Measurements from ENCODE around the gene UGDH. TPM values are rescaled to one million over a fixed set of nuclear protein-coding genes. Genes with fewer than 3 reads are reported as not detected.

Gene UGDH
- total and polyA plus RNA-seq, 2 of the 8 experiments (the other 6 are each of a cell fraction or from before 2014, with no cell fraction given), result 32.0 to 128 TPM

DNA sequence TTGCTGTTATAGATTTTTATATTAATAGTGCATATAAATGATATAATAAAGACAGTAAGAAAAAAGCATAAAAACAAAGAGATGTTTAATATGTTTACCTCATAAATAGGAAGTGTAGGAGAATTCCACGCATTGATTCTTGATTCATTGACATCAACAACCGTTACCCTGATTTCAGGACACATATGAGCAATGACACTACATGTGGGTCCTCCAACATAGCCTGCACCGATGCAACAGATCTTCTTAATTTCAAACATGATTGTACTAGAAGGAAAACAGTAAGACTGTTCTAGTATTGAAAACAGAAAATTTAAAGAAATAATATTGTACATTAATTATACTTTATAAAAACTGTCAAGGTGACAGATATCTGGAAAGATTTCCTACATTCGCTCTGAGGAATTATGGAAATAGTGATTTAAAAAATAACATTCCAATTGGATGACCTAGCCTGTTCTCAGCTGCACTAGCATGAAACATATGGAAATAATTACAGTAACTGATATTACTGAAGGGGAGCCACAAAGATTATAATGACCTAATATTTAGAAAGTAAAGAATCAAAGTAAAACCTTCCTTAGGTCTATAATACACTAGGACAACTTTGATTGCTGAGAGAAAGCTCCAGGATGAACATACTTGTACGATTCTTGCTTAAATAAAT, 5.9 kb downstream of the UGDH start:
- no peak overlapping the region for H2BK15ac ChIP-seq (ENCODE audit: low read length)
- H3K4me3 ChIP-seq (ENCODE audit: extremely low read depth in 1 of 4, insufficient read depth in 2 of 4, low read depth in 3 of 4, low read length in 4 of 4), result no peak overlapping the region
- no peak overlapping the region for H2BK12ac ChIP-seq (ENCODE audit: low read depth, low read length)
- no peak overlapping the region for H3K4ac ChIP-seq (replicated peaks; ENCODE audit: insufficient read length, low read depth, low read length)
- H2BK120ac ChIP-seq (replicated peaks; ENCODE audit: low read depth, low read length), result no peak overlapping the region
- H3K56ac ChIP-seq (replicated peaks; ENCODE audit: insufficient read length, low read depth, low read length), result no peak overlapping the region
- H3K4me2 ChIP-seq (ENCODE audit: insufficient read depth in 1 of 2, low read depth in 2 of 2, low read length in 2 of 2), result no peak overlapping the region
- H3K9ac ChIP-seq (replicated peaks in 1 of 4; ENCODE audit: extremely low read depth in 1 of 4, low read depth in 3 of 4, low read length in 3 of 4), result no peak overlapping the region
- no peaks in the 10 kb centered on the region for H3K27me3 ChIP-seq (replicated peaks in 1 of 4; ENCODE audit: control insufficient read depth in 3 of 4, extremely low read depth in 1 of 4, insufficient read depth in 3 of 4, low read length in 3 of 4)
- CTCF ChIA-PET (ENCODE audit: partially characterized antibody), result interaction anchor here (1.5 to 2.0 kb wide), 2 partner anchors 9 to 52 kb away, joined by 4 to 6 read pairs; no protein-coding TSS in a partner anchor
- peaks cover 10 to 49% of the 10 kb centered on the region in 2 experiments; a peak in 3 of 4 replicates for H3K79me2 ChIP-seq (ENCODE audit: control insufficient read depth in 1 of 2, insufficient read depth in 2 of 2, low read length in 2 of 2)
- H3K27ac ChIP-seq (ENCODE audit: low read depth, low read length), result no peak overlapping the region
- peaks cover 0 to 38% (median 16%) of the 10 kb centered on the region in 4 experiments; a peak in 3 of 8 replicates for H3K36me3 ChIP-seq (ENCODE audit: control insufficient read depth in 2 of 4, insufficient read depth in 4 of 4, low read length in 3 of 4)
- no peaks in the 10 kb centered on the region for H3K79me1 ChIP-seq (ENCODE audit: low read depth, low read length)
- FAIRE-seq (no peak), DNase-seq (ENCODE audit: low read depth in 1 of 2, low spot score in 2 of 2) (no peak)
- H3K23me2 ChIP-seq (ENCODE audit: low read depth, low read length), result no peaks in the 10 kb centered on the region
- no peak overlapping the region for H2AK5ac ChIP-seq (ENCODE audit: low read depth, low read length)
- TF ChIP-seq YY1 (IDR thresholded peaks at IDR 0.05; ENCODE audit: low read depth, low read length) (no peak), TAF1 (IDR thresholded peaks at IDR 0.05; ENCODE audit: low read depth, low read length) (no peak), FOSL1 (IDR thresholded peaks at IDR 0.05; ENCODE audit: insufficient read depth, low read depth, low read length) (no peak), GTF2F1 (IDR thresholded peaks at IDR 0.05; ENCODE audit: borderline replicate concordance, low read depth, low read length) (no peak), CBX8 (IDR thresholded peaks at IDR 0.05; ENCODE audit: borderline replicate concordance, low read depth, low read length) (no peak), GABPA (IDR thresholded peaks at IDR 0.05; ENCODE audit: borderline replicate concordance, insufficient read depth, low read length) (no peak), CBX5 (IDR thresholded peaks at IDR 0.05; ENCODE audit: low read depth, low read length) (no peak), NANOG (IDR thresholded peaks at IDR 0.05; ENCODE audit: insufficient read depth, low read depth, low read length, poor library complexity, severe bottlenecking) (no peak), CHD1 (IDR thresholded peaks at IDR 0.05; ENCODE audit: low read depth, low read length) (no peak), ASH2L (IDR thresholded peaks at IDR 0.05; ENCODE audit: low read length) (no peak), EP300 (IDR thresholded peaks at IDR 0.05; ENCODE audit: borderline replicate concordance in 1 of 2, low read depth in 2 of 2, low read length in 2 of 2) (no peak), BCL11A (IDR thresholded peaks at IDR 0.05; ENCODE audit: low read depth in 2 of 2, low read length in 2 of 2) (no peak)
- H4K20me1 ChIP-seq (replicated peaks in 1 of 2; ENCODE audit: control insufficient read depth in 1 of 2, insufficient read depth in 2 of 2, low read length in 2 of 2), result peaks cover 0 to 2% of the 10 kb centered on the region in 2 experiments
- H2AFZ ChIP-seq (ENCODE audit: low read length), result no peak overlapping the region
- H4K91ac ChIP-seq (replicated peaks; ENCODE audit: insufficient read length, low read length), result no peak overlapping the region
- 94% methylated on average over 5 of the region's 5 CpGs; no CpG with 5 or more reads in 1 of the 2 experiments for WGBS, 2 experiments (ENCODE audit: extremely low coverage in 1 of 2, insufficient coverage in 1 of 2, insufficient read length in 1 of 2, insufficient replicate concordance in 2 of 2, low coverage in 1 of 2, low lambda C conversion rate in 2 of 2, missing lambda C conversion rate in 1 of 2)
- H4K5ac ChIP-seq (ENCODE audit: insufficient read length, low read depth, low read length), result no peak overlapping the region
- H4K8ac ChIP-seq (ENCODE audit: extremely low read depth, insufficient read depth, low read length), result no peak overlapping the region
- POLR2A ChIA-PET (ENCODE audit: partially characterized antibody), result interaction anchor here (0.8 to 1.3 kb wide), 2 partner anchors 16 to 42 kb away, joined by 3 read pairs; no protein-coding TSS in a partner anchor
- no peak overlapping the region for H2BK5ac ChIP-seq (ENCODE audit: low read depth, low read length)
- H3K14ac ChIP-seq (ENCODE audit: insufficient read length), result no peak overlapping the region
- no peaks in the 10 kb centered on the region for H3K9me3 ChIP-seq (ENCODE audit: insufficient read depth in 2 of 2, low read depth in 1 of 2, low read length in 1 of 2)
- no peak overlapping the region for H3K18ac ChIP-seq (ENCODE audit: extremely low read depth, low read length)
- H3K23ac ChIP-seq (ENCODE audit: insufficient read length), result no peak overlapping the region
- peaks cover 0 to 4% (median 1%) of the 10 kb centered on the region in 4 experiments; a peak in 3 of 7 replicates for H3K4me1 ChIP-seq (replicated peaks in 1 of 4; ENCODE audit: control insufficient read depth in 3 of 4, insufficient read depth in 4 of 4, low read length in 3 of 4)
- no peak overlapping the region for H2BK20ac ChIP-seq (ENCODE audit: low read length)

Data from H1 (cell line).